SKM-1 treated with dmso at 0.1 percent for 144 hours (cell line): ENCODE results near the gene CIBAR2.
"Not testable (repeated sequence)": the region's sequence is repeated elsewhere in the genome, so short reads cannot be mapped to it uniquely, and the experiment has no call there.

Experiments
- DNase-seq: peaks from one replicate; lab custom pipeline; 2025; ENCODE audit not compliant: unreplicated experiment; lab: John Stamatoyannopoulos, UW

CIBAR2 gene

GRCh38 chr16:85064186-85064585 is 48.1 kb downstream of the CIBAR2 start:
- DNase-seq, result no peak

- DNase-seq, result no peak
Measured at GRCh38 chr16:85062845-85063244, 49.4 kb downstream of the CIBAR2 start.

DNA sequence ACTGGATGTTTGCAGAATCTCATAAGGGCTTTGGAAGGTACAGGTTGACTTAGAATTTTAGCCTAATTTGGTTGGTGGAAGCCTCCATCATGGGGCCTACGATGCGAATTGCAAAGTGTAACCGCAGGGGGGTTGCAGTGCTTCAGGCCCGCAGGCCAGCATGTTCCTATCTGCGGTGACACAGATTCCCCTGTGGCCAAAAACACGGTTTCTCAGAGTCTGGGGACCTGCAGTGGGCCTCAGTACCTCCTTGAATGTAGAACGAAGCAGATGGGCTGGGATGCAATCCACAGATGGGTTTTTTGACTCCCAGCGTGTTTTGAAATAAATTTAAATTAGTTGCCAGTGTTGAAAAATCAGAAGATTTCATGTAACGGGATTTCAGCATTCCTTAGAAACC is 49.9 kb downstream of the CIBAR2 start:
- no peak for DNase-seq

- peak; percentile 68 for DNase-seq
Measured at GRCh38 chr16:85061566-85061965, 50.7 kb downstream of the CIBAR2 start.

- DNase-seq, result no peak
Measured at GRCh38 chr16:85058909-85059308, 53.4 kb downstream of the CIBAR2 start.

DNA sequence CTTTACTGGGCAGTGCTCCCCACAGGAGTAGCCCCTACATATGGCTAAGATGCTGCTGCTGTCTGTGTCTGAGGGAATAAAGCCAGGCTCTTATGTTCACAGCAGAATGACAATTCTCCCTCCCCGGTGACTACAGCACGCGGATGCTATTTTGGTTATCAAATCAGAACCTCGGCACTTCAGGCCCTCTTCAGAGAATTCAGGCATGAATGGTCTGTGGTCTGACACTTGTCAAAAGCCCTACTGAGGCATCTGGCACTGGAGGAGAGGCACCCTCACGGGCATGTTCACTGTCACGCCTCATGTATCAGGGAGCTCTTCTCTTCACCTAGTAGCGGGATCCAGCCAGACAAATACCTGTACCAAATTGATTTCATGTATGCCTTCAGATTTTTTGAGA is 54.3 kb downstream of the CIBAR2 start:
- no peak for DNase-seq

DNA sequence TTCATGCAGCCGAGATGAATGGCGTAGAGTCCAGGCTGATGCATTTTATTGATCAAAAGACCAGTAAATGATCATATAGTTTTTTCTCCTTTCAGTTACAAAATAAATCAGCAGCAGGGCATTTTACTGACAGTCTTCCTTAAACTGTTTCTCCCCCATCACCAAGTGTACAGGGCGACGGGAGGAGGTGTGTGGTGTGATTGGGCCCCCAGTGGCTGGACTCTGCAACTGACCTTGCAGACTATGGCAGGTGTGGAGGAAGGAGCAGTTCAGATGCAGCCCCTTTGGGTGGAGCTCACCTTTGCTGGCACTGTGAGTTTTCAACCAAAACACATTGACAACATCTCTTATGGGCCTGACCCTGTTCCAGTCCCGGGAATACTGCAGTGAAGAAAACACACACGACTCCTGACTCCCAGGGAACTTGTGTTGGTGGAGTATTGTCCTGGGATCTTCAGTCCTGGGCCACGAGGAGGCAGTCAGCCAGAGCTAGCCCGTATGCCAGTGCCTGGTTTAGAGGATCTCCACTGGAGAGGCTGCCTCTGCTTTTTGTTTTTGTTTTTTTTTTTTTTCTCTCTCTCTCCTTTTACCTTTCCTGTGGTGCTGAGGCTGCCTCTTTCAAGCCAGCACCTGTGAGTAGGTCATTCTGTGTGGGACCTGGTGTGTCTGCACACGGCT is 54.9 kb downstream of the CIBAR2 start:
- no peak for DNase-seq

GRCh38 chr16:85056211-85056748 is 56.0 kb downstream of the CIBAR2 start:
- DNase-seq, result no peak

- peak; percentile 99 for DNase-seq
Measured at GRCh38 chr16:85055493-85056210, 56.6 kb downstream of the CIBAR2 start.

DNA sequence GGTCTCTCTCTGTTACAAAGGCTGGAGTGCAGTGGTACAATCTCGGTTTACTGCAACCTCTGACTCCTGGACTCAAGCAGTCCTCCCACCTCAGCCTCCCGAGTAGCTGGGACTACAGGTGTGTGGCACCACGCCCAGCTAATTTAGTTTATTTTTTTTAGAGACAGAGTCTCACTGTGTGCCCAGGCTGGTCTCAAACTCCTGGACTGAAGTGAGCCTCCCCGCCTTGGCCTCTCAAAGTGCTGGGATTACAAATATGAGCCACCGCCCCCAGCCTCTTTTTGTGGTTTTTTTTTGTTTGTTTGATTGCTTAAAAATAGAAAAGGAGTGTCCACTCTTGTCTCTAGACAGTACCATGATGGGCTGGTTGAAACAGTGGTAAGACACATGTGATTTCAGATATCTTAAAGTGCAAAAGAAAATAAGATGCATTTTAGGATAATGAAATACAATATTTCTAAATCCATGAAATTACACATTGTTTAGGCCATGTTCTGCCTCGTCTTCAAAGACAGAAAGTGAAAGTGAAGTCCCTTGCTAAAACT is 57.3 kb downstream of the CIBAR2 start:
- no peak for DNase-seq

DNA sequence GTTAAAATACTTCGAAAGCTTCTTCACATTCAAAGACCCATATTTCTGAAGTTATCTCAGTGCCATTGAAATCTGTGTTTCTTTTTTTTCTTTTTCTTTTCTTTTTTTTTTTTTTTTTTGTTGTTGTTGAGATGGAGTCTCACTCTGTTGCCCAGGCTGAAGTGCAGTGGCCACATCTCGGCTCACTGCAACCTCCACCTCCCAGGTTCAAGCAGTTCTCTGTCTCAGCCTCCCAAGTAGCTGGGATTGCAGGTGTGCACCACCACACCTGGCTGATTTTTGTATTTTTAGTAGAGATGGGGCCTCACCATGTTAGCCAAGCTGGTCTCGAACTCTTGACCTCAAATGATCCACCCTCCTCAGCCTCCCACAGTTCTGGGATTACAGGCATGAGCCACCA is 58.0 kb downstream of the CIBAR2 start:
- DNase-seq, result not testable (repeated sequence)

GRCh38 chr16:85052536-85052935 is 59.7 kb downstream of the CIBAR2 start:
- no peak for DNase-seq

DNA sequence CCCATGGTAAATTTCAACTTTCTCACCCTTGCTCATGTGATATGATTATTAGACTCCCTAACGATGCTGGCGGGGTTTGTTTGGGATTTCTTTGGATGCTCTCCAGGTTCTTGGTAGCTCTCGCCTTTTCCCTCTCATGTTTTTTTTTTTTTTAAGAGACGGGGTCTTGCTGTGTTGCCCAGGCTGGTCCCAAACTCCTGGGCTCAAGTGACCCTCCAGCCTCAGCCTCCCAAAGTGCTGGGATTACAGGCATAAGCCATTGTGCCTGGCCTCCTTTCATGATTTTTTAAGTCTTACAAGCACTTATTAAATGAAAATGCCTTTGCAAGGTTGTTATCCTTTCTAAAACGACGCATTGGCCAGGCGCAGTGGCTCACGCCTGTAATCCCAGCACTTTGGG is 60.6 kb downstream of the CIBAR2 start:
- no peak for DNase-seq

- DNase-seq, result no peak
Measured at GRCh38 chr16:85051067-85051581, 61.1 kb downstream of the CIBAR2 start.

GRCh38 chr16:85049706-85050305 is 62.5 kb downstream of the CIBAR2 start:
- no peak for DNase-seq

GRCh38 chr16:85048921-85049562 is 63.2 kb downstream of the CIBAR2 start:
- no peak for DNase-seq
